ENCODE results near the gene LAD1. TPM values are rescaled to one million over a fixed set of nuclear protein-coding genes. Genes with fewer than 3 reads are reported as not detected.
A peak's percentile ranks its signal among the peaks of the same experiment; 100 is the strongest.

Gene LAD1
- total RNA-seq, 1 donor from 2014 or later: 38.0 TPM

DNA sequence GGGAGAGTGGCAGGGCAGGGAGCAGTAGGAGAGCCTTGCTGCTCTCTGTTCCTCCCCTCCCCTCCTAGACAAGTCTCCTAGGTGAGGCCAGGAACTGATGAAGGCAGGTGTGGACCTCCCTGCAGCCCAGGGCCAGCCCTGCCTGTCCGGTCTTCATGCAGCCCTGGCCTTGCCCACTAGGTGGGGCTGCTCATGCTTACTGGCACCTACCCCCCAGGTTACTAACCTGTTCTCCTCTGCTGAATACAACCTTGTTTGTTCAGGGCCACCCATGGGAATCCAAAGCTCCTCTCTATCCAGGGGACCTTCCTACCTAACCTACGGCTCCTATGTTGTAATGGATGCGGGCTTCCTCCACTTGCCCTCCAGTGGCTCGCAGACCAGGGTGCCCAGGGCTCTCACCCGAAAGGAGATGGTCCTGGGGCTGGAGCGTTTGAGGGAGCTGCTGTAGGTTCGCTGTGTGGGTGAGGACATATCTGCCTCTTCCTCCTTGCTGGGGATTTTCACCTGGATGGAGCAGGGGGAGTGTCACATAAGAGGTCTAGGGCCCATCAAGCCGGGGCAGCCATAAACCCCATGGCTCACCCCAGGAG lies 13.7 kb downstream of the LAD1 start:
- peak; percentile 91 for TF ChIP-seq CTCF (IDR thresholded peaks at IDR 0.05; ENCODE audit: unreplicated experiment)
- Mint-ChIP-seq H3K27me3 (no peaks in the 10 kb centered on the region), H3K4me1 (ENCODE audit: low read depth) (peaks cover 3% of the 10 kb centered on the region), H3K4me3 (ENCODE audit: low read depth) (no peak overlapping the region), H3K9me3 (ENCODE audit: low read depth) (no peaks in the 10 kb centered on the region), H3K36me3 (ENCODE audit: insufficient read depth) (peaks cover 15% of the 10 kb centered on the region), H3K27ac (no peak overlapping the region)
- peak; percentile 71 for DNase-seq (ENCODE audit: low spot score, unreplicated experiment)

- no peak for DNase-seq (ENCODE audit: low spot score, unreplicated experiment)
- Mint-ChIP-seq H3K4me3 (ENCODE audit: low read depth) (no peak overlapping the region), H3K4me1 (ENCODE audit: low read depth) (peaks cover 3% of the 10 kb centered on the region)
Measured at GRCh38 chr1:201384406-201384782, 14.7 kb downstream of the LAD1 start.

DNA sequence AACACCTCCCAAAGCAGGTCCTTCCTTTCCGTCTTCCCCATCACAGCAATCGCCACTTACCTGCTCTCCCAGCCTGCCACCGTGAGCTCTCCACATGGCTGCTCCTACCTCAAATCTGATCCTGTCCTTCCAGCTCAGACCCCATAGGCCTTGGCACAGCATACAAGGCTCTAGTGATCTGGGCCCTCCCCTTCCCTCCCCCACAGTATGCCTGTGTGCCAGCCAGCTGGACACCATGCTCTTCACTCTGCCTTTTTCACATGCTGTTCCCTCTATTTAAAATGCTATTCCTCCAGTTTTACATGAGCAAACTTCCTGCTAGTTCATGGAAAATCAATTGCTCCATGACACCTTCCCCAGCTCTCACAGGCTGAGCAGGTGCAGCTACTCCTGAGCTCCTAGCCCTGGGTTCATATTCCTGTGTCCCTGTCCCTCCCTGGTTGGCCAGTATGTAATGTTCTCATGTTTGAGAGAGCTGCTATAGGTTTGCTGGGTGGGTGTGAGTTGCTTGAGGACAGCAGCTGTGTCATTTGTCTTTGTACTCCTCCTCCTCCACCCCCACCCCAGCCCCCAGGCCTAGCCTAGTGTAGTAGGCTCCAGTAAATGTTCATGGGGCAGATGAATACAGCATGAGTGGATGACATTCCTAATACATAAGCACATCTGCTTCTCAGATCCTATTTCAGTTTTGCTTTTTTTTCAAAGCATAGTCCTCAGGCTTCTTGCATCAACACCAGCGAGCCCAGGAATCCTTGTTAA lies 15.3 kb downstream of the LAD1 start:
- peaks cover 3% of the 10 kb centered on the region for H3K4me1 Mint-ChIP-seq (ENCODE audit: low read depth)
- H3K4me3 Mint-ChIP-seq (ENCODE audit: low read depth): no peak overlapping the region
- H3K27me3 Mint-ChIP-seq: peaks cover 1% of the 10 kb centered on the region
- peaks cover 15% of the 10 kb centered on the region for H3K36me3 Mint-ChIP-seq (ENCODE audit: insufficient read depth)
- no peak for DNase-seq (ENCODE audit: low spot score, unreplicated experiment)
- no peak for TF ChIP-seq CTCF (IDR thresholded peaks at IDR 0.05; ENCODE audit: unreplicated experiment)
- no peaks in the 10 kb centered on the region for H3K9me3 Mint-ChIP-seq (ENCODE audit: low read depth)
- H3K27ac Mint-ChIP-seq: peak overlapping the region; percentile 15

More at GRCh38 chr1:201384406-201384782, 14.7 kb downstream of the LAD1 start:
- no peaks in the 10 kb centered on the region for H3K9me3 Mint-ChIP-seq (ENCODE audit: low read depth)
- no peaks in the 10 kb centered on the region for H3K27me3 Mint-ChIP-seq
- H3K36me3 Mint-ChIP-seq (ENCODE audit: insufficient read depth): peaks cover 15% of the 10 kb centered on the region
- TF ChIP-seq CTCF (IDR thresholded peaks at IDR 0.05; ENCODE audit: unreplicated experiment): no peak
- H3K27ac Mint-ChIP-seq: peak overlapping the region; percentile 15

DNA sequence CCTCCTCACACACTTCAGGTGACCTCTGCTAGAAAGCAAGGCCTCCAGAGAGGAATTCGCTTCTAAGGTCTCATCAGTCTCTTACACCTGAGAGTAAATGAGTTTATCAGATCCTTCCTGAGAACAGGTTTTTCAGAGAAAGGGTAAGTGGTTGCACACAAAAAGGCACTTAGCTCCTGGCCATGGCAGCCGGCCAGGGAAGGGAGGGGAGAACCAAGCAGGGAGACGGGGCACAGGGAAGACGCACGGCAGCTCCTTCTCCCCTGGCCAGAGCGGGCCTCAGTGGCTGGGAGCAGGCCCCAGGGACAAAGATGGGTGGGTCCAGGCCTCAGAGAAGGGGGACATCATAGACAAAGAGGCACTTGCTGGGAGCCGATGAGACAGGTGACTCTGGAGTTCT lies 18.0 kb downstream of the LAD1 start:
- no peak for DNase-seq (ENCODE audit: low spot score, unreplicated experiment)
- H3K36me3 Mint-ChIP-seq (ENCODE audit: insufficient read depth): peaks cover 8% of the 10 kb centered on the region
- TF ChIP-seq CTCF (IDR thresholded peaks at IDR 0.05; ENCODE audit: unreplicated experiment): no peak
- peaks cover 4% of the 10 kb centered on the region for H3K27me3 Mint-ChIP-seq
- peaks cover 10% of the 10 kb centered on the region for H3K4me1 Mint-ChIP-seq (ENCODE audit: low read depth)
- no peaks in the 10 kb centered on the region for H3K9me3 Mint-ChIP-seq (ENCODE audit: low read depth)
- no peak overlapping the region for H3K27ac Mint-ChIP-seq
- no peak overlapping the region for H3K4me3 Mint-ChIP-seq (ENCODE audit: low read depth)

- no peak overlapping the region for H3K27ac Mint-ChIP-seq
- H3K27me3 Mint-ChIP-seq: peaks cover 6% of the 10 kb centered on the region
- H3K4me1 Mint-ChIP-seq (ENCODE audit: low read depth): peaks cover 10% of the 10 kb centered on the region
- DNase-seq (ENCODE audit: low spot score, unreplicated experiment): no peak
- TF ChIP-seq CTCF (IDR thresholded peaks at IDR 0.05; ENCODE audit: unreplicated experiment): no peak
- no peak overlapping the region for H3K4me3 Mint-ChIP-seq (ENCODE audit: low read depth)
- H3K9me3 Mint-ChIP-seq (ENCODE audit: low read depth): no peaks in the 10 kb centered on the region
- peaks cover 7% of the 10 kb centered on the region for H3K36me3 Mint-ChIP-seq (ENCODE audit: insufficient read depth)
Measured at GRCh38 chr1:201379733-201380242, 19.3 kb downstream of the LAD1 start.

Data from progenitor cell of endocrine pancreas (in vitro differentiated cells).